Pancreas (tissue), 10 donors: ENCODE data around the gene ARMC6. TPM values are rescaled to one million over a fixed set of nuclear protein-coding genes. Genes with fewer than 3 reads are reported as not detected.

Experiments used
- ATAC-seq, 4 donors: fragments of 200-7000 bp; cut with Tn5 transposase; one replicate each; pipeline versions ENCODE4 v1.8.0 to v1.9.1; 2020; ENCODE audit warnings: mild to moderate bottlenecking in 4 of 4, moderate library complexity in 4 of 4
- DNase-seq, 6 donors: peaks; one replicate each; pipeline ENCODE4 v3.0.0-alpha.2; 2020
- FAIRE-seq: peaks from 2 replicates; lab custom pipeline; 2012; peaks lifted over from hg19 to GRCh38; lab: Jason Lieb, UNC
- H3K27ac ChIP-seq, 4 donors: fragments of 200-600 bp; sonication (generic); 1 replicate in 3 of 4; 2 replicates in 1 of 4; pipeline versions ENCODE4 v1.5.0 to v1.8.0; 2020
- H3K27me3 ChIP-seq, 4 donors: fragments of 200-600 bp; one replicate each; pipeline ENCODE4 v1.8.0; 2021
- H3K36me3 ChIP-seq, 3 donors: fragments of 200-600 bp; sonication (generic) in 1 of 3; one replicate each; pipeline versions ENCODE4 v1.5.0 to v1.8.0; 2020 to 2021
- H3K4me1 ChIP-seq, 3 donors: fragments of 200-600 bp; one replicate each; pipeline ENCODE4 v1.8.0; 2021
- H3K4me3 ChIP-seq, 4 donors: fragments of 200-600 bp; sonication (generic) in 2 of 4; one replicate each; pipeline versions ENCODE4 v1.5.0 to v1.8.0; 2020 to 2021
- H3K9me3 ChIP-seq, 4 donors: fragments of 200-600 bp; one replicate each; pipeline ENCODE4 v1.8.0; 2021
- WGBS, 2 donors: extraction: QIAGEN DNeasy Blood & Tissue Kit; methylation state at CpG; one replicate each; pipeline ENCODE4 v1.1.7; 2013; 5-methylcytosine and 5-hydroxymethylcytosine counted together
- intact Hi-C, 3 donors: fragments of 100-400 bp; cut with DNase I; formaldehyde crosslinking; loops; one replicate each; pipeline versions ENCODE4 v1.11.1 to v1.14.2; 2022
- polyA plus RNA-seq, 2 donors: library from polyadenylated mRNA; stranded (reverse); fragments of 200-250 nt; gene quantifications; one replicate each; pipeline ENCODE4 v1.2.3, GENCODE V29; 2013
- total RNA-seq, 6 donors: library from RNA; stranded (reverse); fragmentation: NEBNext Ultra II Directional in 4 of 6; extraction: Animal tissue kit (Norgen Biotek cat#: 25700) in 4 of 6; gene quantifications; one replicate each; pipeline versions ENCODE4 v1.2.1 to v1.2.4, GENCODE V29; 2021 to 2023
- TF ChIP-seq, protein P1 (sequence below), 4 donors: fragments of 200-600 bp; sonication (generic) in 3 of 4; IDR thresholded peaks; one replicate each; pipeline versions ENCODE4 v1.5.0 to v1.8.0; 2021; ENCODE audit warnings: antibody characterized with exemption in 4 of 4
- donor health status: healthy with polysubstance abuse.
- donor health status: DM: no; HTN: no; CAD: no; lungs with moderate emphysema.
- donor health status: DM: no; HTN: no; CAD: no.
- donor health status: control.
- donor health status: control.
- donor health status: Bipolar disorder and iron deficiency.
- donor health status: DM: yes; HTN: yes; CAD: no.
- donor health status: DM: no; HTN: no; CAD: no.
- donor health status: DM: no; HTN: no; CAD: no.
- donor health status: DM: yes; HTN: yes; CAD: no.

Gene ARMC6
- total and polyA plus RNA-seq, 8 donors, result 3.1 to 18.3 (median 7.9) TPM

DNA sequence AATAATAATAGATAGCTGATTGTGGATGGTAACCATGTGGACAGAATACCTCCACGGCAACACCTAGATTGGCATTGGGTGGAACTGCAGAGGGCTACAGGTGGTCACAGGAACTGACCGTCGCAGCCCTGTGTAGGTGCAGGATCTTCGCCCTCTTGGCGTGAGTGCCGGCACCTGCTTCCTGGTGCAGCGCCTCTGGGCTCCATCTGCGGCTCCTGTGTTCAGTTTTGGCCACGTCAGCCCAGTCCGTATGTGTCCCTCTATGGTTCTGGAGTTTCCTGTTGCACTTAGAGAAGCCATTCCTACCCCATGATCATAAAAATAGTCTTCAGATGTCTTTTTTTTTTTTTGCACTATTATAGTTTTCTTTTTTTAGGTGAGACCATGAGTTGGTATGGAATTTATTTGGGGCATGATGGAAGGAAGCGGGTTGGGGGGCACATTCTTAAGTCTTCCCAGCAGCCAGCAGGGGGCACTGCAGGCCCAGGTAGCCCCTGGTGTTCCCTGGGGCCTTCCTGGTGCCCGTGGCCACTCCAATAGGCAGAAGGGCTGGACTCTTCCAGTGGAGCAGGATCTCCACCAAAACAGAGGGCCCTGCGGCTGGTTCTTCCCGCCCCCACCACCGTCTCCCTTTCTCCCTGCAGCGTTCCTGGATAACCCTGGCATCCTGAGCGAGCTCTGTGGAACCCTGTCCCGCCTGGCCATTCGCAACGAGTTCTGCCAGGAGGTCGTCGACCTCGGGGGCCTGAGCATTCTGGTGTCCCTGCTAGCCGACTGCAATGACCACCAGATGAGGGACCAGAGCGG lies 20.3 kb downstream of the ARMC6 start:
- TF ChIP-seq, protein P1, sequence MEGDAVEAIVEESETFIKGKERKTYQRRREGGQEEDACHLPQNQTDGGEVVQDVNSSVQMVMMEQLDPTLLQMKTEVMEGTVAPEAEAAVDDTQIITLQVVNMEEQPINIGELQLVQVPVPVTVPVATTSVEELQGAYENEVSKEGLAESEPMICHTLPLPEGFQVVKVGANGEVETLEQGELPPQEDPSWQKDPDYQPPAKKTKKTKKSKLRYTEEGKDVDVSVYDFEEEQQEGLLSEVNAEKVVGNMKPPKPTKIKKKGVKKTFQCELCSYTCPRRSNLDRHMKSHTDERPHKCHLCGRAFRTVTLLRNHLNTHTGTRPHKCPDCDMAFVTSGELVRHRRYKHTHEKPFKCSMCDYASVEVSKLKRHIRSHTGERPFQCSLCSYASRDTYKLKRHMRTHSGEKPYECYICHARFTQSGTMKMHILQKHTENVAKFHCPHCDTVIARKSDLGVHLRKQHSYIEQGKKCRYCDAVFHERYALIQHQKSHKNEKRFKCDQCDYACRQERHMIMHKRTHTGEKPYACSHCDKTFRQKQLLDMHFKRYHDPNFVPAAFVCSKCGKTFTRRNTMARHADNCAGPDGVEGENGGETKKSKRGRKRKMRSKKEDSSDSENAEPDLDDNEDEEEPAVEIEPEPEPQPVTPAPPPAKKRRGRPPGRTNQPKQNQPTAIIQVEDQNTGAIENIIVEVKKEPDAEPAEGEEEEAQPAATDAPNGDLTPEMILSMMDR (IDR thresholded peaks at IDR 0.05), result peak; percentile 22 to 66 (median 39)
- DNase-seq (peak; percentile 32 to 83 (median 62)), ATAC-seq (peak; percentile 75 to 94 (median 82)), FAIRE-seq (no peak)
- peaks cover 0 to 7% (median 0%) of the 10 kb centered on the region in 3 donors for H3K36me3 ChIP-seq
- intact Hi-C loops, result loop anchor here in 2 of 3 donors (5.0 to 10.0 kb wide), 2 partner anchors 81 to 89 kb away; partner anchors contain the start of gene TMEM161A (in 1 of the 2)
- H3K9me3 ChIP-seq, result no peaks in the 10 kb centered on the region
- H3K27ac ChIP-seq, result no peak overlapping the region
- no peaks in the 10 kb centered on the region for H3K27me3 ChIP-seq
- H3K4me1 ChIP-seq, result no peaks in the 10 kb centered on the region
- H3K4me3 ChIP-seq, result no peak overlapping the region
- WGBS, 2 donors, result 86 to 89% methylated on average over 25 of the region's 25 CpGs

DNA sequence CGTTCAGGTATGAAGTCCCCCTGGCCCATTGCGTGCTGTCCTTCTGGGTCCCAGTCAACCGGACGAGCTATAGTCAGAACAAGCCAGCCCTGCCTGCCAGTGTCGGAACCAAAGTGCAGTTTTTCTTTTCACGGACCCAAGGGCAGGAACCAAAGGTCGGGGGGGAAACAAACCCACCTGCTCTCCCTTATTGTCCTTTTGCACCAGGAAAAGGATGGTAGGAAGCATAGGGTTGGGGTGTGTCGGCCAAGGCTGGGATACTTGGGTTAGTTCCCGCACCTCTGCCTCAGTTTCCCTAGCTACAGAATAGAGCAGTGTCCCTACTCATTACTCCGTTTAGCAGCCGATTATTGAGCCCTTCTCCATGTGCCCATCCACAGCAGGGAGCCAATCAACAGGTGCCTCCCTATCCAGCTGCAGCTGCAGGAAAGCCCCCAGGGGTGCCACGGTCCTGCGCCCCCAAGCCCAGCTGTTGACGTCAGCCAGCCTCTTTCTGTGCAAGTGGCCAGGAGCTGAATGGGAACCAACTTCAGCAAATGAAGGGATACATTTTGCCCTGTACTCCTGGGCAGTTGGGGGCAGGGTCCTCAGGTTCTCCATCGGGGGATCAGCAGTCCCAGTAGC lies 21.0 kb downstream of the ARMC6 start:
- no peak for ATAC-seq
- H3K27ac ChIP-seq, result no peak overlapping the region
- H3K4me1 ChIP-seq, result no peaks in the 10 kb centered on the region
- DNase-seq, result no peak
- no peaks in the 10 kb centered on the region for H3K27me3 ChIP-seq
- 91% methylated on average over 15 of the region's 15 CpGs for WGBS, 2 donors
- no peaks in the 10 kb centered on the region for H3K9me3 ChIP-seq
- no peak overlapping the region for H3K4me3 ChIP-seq
- no peak for FAIRE-seq
- peaks cover 0 to 7% (median 0%) of the 10 kb centered on the region in 3 donors for H3K36me3 ChIP-seq
- TF ChIP-seq, protein P1 (IDR thresholded peaks at IDR 0.05), result no peak
- intact Hi-C loops, result loop anchor here in 2 of 3 donors (5.0 to 10.0 kb wide), 2 partner anchors 80 to 88 kb away; partner anchors contain the start of gene TMEM161A (in 1 of the 2)

DNA sequence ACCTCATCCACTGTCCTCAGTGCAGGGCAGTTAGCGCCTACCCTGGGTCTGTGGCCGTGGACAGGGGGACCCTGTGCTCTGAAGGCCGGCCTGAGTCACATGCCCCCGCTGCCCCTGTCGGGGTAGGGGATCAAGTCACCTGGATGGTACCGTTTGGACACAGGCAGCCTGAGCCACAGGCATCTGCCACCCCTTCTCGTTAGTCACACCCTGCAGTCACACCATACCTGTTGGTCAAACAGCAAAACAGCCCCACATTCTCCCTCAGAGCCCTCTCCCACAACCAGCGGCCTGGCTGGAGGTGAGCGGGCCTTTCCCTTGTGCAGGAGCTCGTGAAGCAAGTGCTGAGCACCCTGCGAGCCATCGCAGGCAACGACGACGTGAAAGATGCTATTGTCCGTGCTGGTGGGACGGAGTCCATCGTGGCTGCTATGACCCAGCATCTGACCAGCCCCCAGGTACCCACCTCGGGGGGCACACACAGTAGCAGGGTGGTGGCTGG lies 21.6 kb downstream of the ARMC6 start:
- Histone ChIP-seq H3K36me3 (peaks cover 0 to 7% (median 0%) of the 10 kb centered on the region in 3 donors), H3K27me3 (no peaks in the 10 kb centered on the region), H3K4me3 (no peak overlapping the region), H3K27ac (no peak overlapping the region), H3K4me1 (no peaks in the 10 kb centered on the region), H3K9me3 (no peaks in the 10 kb centered on the region)
- intact Hi-C loops, result loop anchor here in 2 of 3 donors (5.0 to 10.0 kb wide), 2 partner anchors 80 to 87 kb away; partner anchors contain the start of gene TMEM161A (in 1 of the 2)
- DNase-seq (no peak), ATAC-seq (no peak), FAIRE-seq (no peak)
- WGBS, 2 donors, result 91% methylated on average over 18 to 19 of the region's 19 CpGs
- TF ChIP-seq, protein P1 (IDR thresholded peaks at IDR 0.05), result no peak

DNA sequence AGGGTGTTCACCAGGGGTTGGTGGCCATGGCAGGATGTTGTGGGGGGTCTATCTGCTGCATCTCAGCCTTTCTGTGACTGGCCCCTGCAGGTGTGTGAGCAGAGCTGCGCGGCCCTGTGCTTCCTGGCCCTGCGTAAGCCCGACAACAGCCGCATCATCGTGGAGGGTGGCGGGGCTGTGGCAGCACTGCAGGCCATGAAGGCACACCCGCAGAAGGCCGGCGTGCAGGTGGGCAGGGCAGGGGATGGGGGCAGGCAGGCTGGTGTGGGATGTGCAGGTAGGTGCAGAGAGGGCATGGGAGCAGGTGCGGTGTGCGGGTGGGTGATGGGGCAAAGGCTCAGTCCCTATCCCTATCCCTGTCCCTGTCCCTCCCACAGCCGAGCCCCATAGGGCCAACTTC lies 22.3 kb downstream of the ARMC6 start:
- intact Hi-C loops, result loop anchor here in 1 of 3 donors (10.0 kb wide), 1 partner anchor 79 kb away; the partner anchor contains the start of gene TMEM161A
- no peaks in the 10 kb centered on the region for H3K4me1 ChIP-seq
- no peaks in the 10 kb centered on the region for H3K27me3 ChIP-seq
- H3K36me3 ChIP-seq, result peaks cover 0 to 7% (median 0%) of the 10 kb centered on the region in 3 donors
- TF ChIP-seq, protein P1 (IDR thresholded peaks at IDR 0.05), result no peak
- H3K4me3 ChIP-seq, result no peak overlapping the region
- ATAC-seq, result no peak
- H3K27ac ChIP-seq, result no peak overlapping the region
- FAIRE-seq, result no peak
- H3K9me3 ChIP-seq, result no peaks in the 10 kb centered on the region
- 94 to 96% methylated on average over 13 of the region's 13 CpGs for whole genome bisulfite sequencing, 2 donors
- DNase-seq, result no peak
